Stimulated activated CD4-positive, alpha-beta T cell treated with anti-CD3 and anti-CD28 coated beads, TNF-alpha, amount 100 ng/mL, for 4 hours (primary cell): Measurements from ENCODE around the gene ASMTL.
"Not testable (repeated sequence)": the region's sequence is repeated elsewhere in the genome, so short reads cannot be mapped to it uniquely, and the experiment has no call there.

ENCODE experiments used
- DNase-seq, 3 experiments: peaks; one replicate each; pipeline ENCODE4 v3.0.0-alpha.2; 2020; ENCODE audit warnings: low read depth in 3 of 3

Gene ASMTL

GRCh38 chrX:1434871-1435240 lies 17.9 kb downstream of the ASMTL start:
- no peak for DNase-seq

GRCh38 chrX:1433646-1434357 lies 18.9 kb downstream of the ASMTL start:
- DNase-seq = no peak

- no peak for DNase-seq
Measured at GRCh38 chrX:1430451-1430850, 22.3 kb downstream of the ASMTL start.

GRCh38 chrX:1427756-1428155 lies 25.0 kb downstream of the ASMTL start:
- no peak for DNase-seq

GRCh38 chrX:1426321-1426720 lies 26.4 kb downstream of the ASMTL start:
- not testable (repeated sequence) for DNase-seq

- DNase-seq = no peak
Measured at GRCh38 chrX:1425381-1425780, 27.3 kb downstream of the ASMTL start.

GRCh38 chrX:1424147-1424851 lies 28.4 kb downstream of the ASMTL start:
- DNase-seq = no peak

GRCh38 chrX:1423215-1423614 lies 29.5 kb downstream of the ASMTL start:
- no peak for DNase-seq

- no peak for DNase-seq
Measured at GRCh38 chrX:1422135-1422465, 30.6 kb downstream of the ASMTL start.

- DNase-seq = no peak
Measured at GRCh38 chrX:1421433-1422134, 31.1 kb downstream of the ASMTL start.

- no peak for DNase-seq
Measured at GRCh38 chrX:1420371-1420770, 32.3 kb downstream of the ASMTL start.

- no peak for DNase-seq
Measured at GRCh38 chrX:1419545-1420355, 33.0 kb downstream of the ASMTL start.

GRCh38 chrX:1418901-1419544 lies 33.7 kb downstream of the ASMTL start:
- DNase-seq = no peak

GRCh38 chrX:1417921-1418771 lies 34.6 kb downstream of the ASMTL start:
- no peak for DNase-seq

GRCh38 chrX:1416965-1417760 lies 35.5 kb downstream of the ASMTL start:
- no peak for DNase-seq

GRCh38 chrX:1416327-1416784 lies 36.4 kb downstream of the ASMTL start:
- no peak for DNase-seq

GRCh38 chrX:1412551-1413161 lies 40.1 kb downstream of the ASMTL start:
- no peak for DNase-seq

- no peak for DNase-seq
Measured at GRCh38 chrX:1411326-1411725, 41.4 kb downstream of the ASMTL start.

GRCh38 chrX:1407035-1407434 lies 45.7 kb downstream of the ASMTL start:
- DNase-seq = no peak
